Suppressor macrophage (primary cell): Measurements from ENCODE around the gene TMEM252.

ENCODE experiments used
- DNase-seq, 4 experiments: peaks; one replicate each; pipeline ENCODE4 v3.0.0-alpha.2; 2020 to 2022
- total RNA-seq, 17 experiments: gene quantifications; one replicate each; lab custom pipeline; 2026; ENCODE audit warnings: mixed read lengths in 6 of 17, inconsistent platforms in 3 of 17; lab: John Stamatoyannopoulos, UW

Gene TMEM252, protein sequence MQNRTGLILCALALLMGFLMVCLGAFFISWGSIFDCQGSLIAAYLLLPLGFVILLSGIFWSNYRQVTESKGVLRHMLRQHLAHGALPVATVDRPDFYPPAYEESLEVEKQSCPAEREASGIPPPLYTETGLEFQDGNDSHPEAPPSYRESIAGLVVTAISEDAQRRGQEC
- 0 to 0.33 (median 0) reads per million in 17 experiments for total RNA-seq

DNA sequence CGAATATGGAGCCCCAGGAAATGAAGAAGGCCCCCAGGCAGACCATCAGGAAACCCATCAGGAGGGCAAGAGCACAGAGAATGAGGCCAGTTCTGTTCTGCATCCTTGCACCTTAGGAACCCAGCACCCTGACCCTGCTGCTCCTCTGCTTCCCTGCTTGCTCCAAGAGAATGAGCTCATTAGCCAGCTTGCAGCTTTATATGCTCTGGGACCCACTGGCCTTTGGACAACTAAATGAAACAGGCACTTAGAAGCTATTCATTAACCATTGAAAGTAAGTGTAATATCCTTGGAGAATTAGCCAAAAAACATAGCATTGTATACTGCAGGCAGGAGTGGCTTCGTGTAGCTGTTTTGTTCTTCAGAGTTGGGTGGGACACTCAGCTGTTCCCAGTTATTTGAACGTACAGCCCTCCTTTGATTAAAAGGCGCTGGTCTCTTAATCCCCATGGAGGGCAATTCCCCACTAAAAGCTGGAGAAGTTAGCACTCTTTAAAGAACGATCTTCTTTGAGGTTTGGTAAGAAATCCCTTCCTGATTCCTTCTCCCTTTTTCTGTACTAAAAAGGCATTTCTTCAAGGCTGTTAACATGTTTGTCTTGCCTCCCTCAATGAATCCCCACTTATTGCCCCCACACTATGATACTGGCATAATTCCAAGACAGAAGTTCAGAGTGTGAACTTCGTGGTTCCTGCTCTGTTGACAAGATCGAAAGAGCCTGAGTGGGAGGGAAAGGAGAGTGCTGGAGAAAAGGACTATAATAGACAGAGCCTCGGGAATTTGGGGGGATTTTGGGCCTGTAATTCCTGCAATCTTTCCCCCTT, at the start of gene TMEM252:
TSS of gene TMEM252 (minus strand) at position 172 of the 824 bp plus-strand sequence. CDS start at position 103, 69 bp downstream.
- peak in 2 of 4 experiments; percentile 16 to 31 for DNase-seq

DNA sequence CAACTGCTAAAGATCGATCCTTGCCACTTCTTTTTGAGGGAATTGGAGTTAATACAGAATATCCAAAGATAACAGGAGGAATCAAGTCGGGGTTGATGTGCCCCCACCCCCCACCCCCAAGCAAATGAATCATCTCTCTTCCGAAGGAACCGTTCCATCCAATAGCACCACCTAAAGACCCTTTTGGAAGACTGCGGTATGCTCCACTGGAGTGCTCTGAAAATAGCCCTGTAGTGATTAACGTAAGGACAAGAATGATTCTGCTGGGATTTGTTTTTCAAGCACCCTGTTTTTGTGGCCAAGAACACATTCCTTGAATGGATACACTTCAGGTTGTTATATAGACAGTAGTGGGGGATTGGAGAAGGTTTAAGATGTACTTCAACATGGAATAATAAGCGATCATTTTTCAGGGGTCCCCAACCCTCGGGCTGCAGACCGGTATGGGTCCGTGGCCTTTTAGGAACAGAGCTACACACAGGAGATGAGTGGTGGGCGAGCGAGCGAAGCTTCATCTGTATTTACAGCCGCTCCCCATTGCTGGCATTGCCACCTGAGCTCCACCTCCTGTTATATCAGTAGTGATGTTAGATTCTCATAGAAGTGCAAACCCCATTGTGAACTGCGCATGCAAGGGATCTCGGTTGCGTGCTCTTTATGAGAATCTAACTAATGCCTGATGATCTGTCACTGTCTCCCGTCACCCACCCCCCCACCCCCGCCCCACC, 44.5 kb upstream of the TMEM252 start:
- DNase-seq: no peak

DNA sequence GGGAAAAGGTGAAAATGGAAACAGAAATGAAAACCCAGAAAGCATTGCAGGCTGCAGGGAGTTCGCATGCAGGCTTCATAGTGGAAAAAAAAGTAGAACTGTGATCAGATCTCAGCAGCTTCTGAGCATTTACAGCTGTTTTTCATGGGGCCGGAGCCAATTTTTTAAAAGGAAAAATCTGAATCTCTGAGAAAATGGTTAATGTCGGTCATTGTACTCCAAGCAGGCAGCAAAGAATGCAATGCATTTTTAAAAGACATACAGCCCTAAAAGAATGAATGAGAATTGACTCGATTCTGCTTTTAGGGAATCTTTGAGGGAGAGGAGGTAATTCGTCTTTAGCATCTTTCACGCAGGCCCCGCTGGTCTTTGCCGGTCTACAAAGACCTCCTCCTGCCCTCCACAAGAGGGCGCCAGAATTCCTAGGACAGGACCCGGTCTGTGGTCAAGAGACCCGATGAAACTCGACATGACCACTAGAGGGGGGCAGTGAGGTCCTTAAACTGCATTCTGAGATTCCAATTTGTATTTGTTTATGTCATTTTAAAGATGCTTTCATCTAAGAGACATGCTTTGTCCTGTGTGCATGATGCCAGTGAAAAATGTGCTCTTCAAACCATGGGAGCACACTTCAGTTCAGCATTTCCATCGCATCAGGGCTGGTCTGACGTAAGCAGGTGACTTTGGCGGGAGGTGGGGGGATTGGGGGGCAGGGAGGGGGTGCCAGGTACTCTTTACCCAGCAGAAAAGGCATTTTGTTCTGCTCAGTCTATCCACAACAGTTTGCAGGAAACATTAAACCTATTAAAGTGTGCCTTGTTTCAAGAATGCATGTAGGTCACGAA, 43.7 kb upstream of the TMEM252 start:
- peak; percentile 91 to 98 (median 92) for DNase-seq

DNA sequence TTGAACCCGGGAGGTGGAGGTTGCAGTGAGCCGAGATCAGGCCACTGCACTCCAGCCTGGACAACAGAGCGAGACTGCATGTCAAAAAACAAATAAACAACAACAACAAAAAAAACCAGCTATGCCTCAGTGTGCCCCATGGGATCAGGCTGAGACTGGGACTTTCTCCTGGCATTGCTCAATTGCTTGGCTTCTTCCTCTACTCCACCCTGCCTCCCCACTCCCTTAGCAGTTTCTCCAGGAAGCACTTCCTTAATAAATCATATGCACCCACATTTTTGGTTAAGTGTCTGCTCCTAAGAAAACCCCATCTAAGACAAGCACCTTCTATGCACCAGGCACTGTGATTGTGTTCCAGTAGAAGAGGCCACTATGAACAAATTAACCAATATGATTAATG, 41.0 kb upstream of the TMEM252 start:
- peak; percentile 31 to 70 (median 55) for DNase-seq

DNA sequence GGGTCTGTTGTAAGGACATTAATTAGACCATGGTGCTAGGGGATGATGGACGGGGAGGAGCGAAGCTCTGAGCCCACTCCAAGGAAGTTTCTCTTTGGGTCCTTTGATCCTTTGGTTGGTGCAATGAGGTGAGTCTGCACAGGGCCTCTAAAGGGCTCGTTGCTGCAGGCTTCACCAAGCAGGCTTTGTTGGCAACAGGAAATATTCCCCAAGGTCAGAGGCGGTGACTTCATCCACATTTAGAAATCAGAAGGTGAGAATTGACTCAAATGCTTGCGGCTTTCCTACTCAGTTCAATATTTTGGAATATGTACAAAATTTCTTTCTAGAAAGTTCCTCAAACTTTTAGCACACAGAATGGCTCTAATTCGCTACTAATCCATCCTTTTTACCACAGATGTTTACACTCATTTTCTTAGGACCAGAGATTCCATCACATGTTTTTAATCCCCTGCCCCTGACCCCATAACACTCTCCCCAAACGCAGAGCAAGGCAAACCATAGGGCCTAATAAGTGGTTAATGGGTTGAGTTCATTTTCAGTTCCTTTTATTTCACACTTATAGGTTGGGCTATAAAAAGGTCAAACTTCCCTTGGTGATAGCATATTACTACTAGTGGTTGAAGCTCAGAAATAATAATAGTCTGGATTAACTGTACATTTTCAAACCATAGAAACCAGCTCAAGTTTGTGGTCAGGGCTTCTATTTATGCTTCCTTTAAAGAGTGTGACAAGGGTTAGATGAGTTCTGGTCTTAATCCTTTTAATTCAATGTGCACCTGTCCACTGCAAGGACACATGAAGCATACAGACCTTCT, 37.3 kb upstream of the TMEM252 start:
- DNase-seq: peak in 1 of 4 experiments; percentile 22

DNA sequence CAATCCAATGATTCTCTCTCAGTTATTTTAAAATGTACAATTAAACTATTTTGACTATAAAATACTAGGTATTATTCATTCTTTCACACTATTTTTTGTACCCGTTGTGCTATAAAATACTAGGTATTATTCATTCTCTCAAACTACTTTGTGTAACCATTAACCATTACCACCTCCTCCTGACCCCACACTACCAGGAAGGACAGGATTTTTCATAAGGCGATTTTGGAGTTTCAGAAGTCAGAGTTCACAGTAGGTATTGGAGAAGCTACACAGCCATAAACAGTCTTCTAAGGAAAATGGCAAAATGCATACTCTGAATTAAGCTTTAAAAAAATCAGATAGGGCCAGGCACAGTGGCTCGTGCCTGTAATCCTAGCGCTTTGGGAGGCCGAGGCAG, 35.1 kb upstream of the TMEM252 start:
- DNase-seq: no peak

DNA sequence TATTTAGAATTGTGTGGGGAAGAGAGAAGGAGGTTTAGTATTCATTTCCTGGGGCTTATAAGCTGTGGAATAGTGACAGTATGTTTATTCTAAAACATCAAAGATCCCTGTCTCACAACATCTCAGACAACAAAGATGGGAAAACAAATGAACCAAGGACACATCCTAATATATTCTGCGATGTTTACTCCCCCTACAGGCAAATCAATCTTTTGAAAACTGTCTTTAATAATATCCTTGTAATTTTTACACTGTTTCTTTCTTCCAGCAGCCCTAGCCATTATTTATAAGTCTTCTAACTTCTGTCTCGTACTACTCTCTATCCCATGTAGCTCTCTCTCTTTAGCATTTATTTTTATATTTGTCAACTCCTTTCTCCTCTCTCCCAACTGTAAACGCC, 33.5 kb upstream of the TMEM252 start:
- peak in 1 of 4 experiments; percentile 34 for DNase-seq

DNA sequence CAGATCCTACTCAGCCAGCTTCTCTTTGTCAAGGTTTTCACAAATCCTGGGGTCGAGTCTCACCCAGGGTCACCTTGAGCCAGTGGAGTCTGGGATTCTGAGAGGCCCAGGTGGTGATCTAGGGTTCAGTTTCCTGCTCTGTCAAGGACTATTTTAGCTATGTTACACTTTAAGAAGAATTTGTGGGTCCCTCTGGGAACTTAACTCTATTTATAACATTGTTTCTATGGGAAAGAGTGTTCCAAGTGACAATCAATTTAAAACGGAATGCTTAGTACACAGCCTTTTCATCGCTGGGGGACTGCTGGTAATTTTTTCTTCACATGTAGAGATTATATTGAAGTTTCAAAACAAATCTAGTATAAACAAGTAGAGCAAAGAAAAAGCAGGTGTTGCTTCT, 26.9 kb upstream of the TMEM252 start:
- no peak for DNase-seq

DNA sequence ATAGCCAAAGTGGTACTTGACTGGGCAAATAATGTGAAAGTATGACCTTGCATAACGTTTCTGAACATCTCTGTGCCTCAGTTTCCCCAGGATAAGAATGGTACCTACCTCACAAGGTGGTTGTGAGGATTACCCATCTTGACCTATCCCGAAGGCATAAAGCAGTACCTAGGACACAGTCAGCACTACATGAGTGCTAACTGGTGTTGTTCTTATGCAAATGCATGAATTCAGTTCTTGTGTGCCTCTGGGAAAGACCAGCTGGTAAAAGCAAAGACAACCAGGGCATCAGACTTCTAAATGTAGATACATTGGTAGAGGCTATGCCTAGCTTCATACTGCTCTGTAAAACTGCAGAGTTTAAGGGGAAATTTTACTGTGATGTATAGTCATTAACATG, 21.8 kb upstream of the TMEM252 start:
- no peak for DNase-seq

DNA sequence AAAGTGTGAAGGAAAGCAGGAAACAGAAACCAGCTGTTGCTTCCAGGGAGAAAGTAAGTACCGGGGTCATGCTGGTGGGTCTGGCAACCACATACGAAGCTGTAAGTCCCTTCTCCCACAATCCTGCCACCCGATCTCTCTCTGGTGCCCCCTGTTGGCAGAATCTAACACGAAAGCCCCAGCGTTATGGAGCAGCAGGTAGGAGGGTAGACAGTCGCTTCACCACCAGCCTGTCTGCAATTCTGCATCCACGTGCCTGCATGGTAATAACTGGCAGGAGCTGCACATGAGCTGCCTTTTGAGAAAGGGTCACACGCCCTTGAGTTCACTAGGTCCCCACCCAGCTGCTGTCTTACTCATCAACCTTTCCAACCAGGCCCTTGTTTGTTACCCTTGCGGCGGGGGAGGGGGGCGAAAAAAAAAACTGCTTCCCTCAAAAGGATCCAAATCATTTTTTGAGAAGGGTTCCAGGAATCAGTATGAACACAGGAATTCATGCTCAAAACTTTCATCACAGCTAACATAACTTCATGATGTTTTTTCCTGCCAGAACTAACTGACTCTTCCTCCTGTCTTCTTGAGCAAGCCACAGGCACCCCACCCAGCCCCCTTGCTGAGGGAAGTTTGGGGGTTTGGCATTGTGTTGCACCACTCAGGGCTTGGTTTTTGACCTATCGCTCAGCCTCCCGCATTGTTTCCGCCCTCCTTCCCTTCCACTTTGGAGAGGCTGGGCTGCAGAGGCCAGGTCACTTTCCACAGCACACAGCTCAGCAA, 19.6 kb upstream of the TMEM252 start:
- peak; percentile 87 to 90 (median 88) for DNase-seq

DNA sequence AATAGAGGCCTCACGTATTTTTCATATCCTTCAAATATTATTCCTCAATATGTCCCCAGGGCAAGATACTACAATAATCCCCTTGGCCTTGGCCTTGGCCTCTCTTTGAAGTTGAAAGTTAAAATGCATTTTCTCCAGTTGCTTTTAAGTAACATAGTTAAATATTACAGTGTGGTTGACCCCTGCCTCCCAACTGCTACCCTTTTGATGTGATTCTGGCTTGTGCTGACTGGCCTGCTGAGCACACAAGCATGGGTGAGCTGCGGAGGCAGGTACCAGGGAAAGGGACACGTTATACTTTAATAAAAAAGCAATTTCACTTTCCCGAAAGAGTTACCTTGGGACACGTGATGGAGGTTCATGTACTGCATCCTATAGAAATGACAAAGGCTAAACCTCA, 17.9 kb upstream of the TMEM252 start:
- DNase-seq: no peak

DNA sequence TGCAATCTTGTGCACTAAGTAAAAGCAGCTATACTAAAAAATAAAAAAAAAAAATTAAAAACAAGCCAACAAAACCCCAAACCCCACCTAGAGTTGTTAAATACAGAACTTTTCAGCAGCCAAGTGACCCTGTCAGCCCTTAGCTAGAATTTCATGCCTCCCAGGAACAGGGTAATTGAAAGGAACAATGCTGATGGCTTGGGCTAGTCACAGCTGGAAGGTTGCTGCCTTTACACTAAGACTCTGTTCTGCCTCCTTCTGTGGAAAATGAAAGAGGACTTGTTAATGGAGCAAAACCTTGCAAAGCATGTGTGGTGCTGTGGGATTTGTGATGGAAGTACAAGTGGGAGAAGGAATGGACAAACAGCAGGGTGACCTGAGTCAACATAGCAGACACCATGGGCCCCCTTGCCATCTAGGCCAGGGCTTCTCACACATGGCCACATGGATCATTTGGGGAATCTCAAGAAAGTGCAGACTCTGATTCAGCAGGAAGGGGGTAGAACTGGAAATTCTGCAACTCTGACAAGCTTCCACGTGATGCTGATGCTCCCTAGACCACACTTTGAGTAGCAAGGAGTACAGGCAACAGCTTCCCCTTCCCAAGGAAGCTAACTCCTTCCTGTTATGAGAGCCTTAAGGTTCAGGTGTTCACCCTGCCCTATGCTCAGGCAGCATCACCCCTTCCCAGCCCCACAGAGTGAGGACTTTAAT, 14.9 kb upstream of the TMEM252 start:
- peak; percentile 46 to 74 (median 70) for DNase-seq

DNA sequence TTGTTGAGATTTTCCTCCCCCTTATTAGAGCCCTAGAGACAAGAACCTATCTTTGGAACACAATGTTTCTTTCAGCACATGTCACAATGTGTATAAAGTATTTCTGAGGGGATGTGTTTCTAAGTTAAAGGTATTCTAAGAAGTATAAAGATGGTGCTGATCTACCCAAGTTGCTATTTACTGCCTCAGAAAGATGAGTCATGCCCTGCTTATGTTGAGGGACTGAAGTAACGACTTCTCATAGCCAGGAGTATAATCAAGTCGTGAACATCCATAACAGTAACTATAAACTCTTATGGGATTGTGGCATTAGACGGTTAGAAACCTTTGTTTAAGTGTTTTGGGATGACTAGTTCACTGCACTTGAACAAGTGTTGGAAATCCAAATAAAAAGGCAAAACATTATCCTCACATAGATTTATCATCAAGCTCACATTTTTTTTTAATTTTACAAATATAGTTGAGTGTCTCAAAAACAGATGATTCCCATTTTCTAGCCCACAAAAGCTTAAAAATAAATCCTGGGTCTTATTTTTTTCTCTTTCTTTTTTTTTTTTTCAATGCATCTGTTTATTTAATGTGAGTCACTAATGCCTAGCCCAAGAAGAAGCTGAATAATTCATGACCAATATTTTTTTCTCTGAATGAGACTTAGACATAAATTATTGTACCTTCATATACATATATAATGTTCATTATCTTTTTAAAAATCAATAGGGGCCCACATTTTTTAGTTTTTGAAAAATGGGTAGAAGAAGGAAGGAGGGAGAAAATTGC, 12.2 kb upstream of the TMEM252 start:
- DNase-seq: peak in 1 of 4 experiments; percentile 25

DNA sequence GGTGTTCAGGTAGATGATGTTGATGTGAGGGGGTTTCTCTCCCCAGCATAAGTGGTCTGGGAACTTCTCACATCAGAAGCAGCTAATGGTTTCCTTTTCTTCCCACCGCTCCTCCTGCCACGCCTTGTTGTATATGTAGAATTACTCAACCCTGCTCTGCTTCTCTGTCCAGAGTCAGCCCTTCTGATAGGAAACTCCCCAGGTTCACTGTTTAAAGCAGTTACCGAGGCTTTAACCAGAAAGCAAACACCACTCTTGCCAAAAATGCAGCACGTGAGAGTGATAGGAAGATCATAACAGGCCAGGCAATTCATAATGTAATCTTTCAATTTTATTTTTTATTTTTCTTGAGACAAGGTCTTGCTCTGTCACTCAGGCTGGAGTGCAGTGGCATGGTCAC, 10.5 kb upstream of the TMEM252 start:
- DNase-seq: peak; percentile 25 to 75 (median 70)

DNA sequence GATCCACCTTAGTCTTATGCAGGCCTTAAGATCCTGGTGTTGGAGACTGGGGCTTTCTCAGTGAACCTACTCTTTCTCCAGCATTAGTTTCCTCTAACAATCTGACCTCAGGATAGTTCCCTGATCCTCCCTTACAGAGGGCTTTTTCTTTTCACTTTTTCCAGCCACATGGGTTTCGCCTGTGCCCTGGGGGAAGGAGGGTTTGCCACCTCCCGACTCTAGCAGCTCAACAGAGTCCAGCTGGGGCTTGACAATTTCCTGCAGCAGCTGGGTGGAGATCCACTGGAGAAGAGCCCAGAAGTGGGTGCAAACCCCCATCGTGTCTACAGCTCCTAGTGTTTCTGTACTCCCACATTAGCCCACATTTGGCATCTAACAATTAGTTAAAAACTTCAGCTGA, 7.6 kb upstream of the TMEM252 start:
- peak in 3 of 4 experiments; percentile 11 to 41 (median 38) for DNase-seq

DNA sequence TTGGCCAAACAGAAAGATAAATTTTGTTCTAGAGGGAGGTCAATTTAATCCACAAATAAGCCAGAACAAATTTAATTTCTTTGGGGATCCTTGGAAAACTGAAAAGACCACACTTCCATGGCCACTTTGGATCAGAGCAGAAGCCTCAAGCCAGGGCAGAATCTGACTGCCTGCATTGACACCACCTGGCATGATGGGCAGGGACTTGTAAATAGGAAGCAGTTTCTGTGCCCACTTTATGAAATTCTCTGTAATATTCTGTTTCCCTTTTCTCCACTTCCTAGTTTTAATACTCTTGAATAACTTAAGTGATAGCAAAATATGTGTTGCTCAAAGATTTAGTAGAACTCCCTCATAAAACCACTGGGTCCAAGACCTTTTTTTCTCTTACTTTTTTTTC, 6.7 kb upstream of the TMEM252 start:
- peak; percentile 58 to 88 (median 80) for DNase-seq

DNA sequence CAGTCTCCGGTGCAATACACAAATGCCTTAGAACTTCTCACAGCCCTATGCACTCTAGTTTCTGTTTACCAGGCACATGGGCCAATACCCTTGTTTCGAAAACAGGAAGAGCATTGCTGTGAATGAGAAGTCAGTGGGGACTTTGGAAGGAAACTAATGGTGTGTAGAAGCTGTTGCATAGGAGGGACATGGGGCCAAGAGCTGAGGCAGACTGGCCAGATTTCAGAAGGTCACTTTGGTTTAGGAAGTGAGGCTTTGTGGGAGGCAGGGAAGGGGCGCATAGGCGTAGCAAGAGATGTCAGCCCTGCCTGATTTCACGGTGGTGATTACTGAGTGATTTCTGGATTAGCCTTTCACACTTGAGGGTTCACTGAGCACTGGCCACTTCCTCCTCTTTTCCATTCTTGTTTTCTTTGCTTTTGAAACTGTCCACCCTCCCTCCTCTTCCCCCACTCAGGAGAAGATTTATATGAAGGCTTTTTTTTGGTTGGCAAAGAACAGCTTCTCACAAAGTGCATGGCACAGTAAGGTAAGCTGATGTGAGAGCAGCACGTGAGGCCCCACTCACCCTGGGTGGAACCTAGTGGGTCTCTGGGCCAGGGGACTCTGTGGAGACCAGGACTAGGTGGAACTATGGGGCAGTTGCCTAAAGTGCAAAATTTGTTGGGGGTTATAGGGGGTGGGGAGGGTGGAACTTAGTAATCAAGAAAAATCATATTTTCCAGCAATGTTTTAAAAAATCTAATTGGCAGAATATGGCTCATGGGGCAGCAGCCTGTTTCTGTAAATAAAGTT, 6.1 kb upstream of the TMEM252 start:
- peak; percentile 84 to 96 (median 92) for DNase-seq

DNA sequence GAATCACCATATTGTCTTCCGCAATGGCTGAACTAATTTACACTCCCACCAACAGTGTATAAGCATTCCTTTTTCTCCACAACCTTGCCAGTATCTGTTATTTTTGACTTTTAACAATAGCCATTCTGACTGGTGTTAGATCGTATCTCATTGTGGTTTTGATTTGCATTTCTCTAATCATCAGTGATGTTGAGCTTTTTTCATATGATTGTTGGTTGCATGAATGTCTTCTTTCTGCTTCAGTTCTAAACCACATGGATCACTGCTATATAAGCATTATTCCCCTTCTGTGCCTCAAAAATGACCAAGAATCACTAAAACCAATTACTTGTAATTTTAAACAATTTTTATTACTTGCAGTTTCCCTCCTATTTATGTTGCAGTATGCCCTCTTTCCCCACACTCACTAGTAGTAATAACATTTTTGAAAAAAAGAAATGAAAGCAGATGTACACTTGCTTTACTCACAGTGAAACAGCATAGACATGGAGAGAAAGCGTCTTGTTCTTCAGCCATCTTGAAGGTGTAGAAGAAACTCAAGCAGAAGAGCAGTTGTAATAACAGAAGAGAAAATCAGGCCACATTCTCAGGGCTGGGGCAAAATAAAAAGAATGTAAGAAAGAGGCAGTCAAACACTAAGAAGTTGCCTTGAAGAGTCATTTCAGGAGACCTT, 4.5 kb upstream of the TMEM252 start:
- DNase-seq: no peak
